IMR-90 (cell line): Measurements from ENCODE around the gene USH2A. TPM values are rescaled to one million over a fixed set of nuclear protein-coding genes. Genes with fewer than 3 reads are reported as not detected.

Experiments
- ATAC-seq: fragments of 200-7000 bp; cut with Tn5 transposase; 2 replicates; pipeline ENCODE4 v1.9.1; 2020; ENCODE audit warnings: low read depth, mild to moderate bottlenecking, moderate library complexity
- BruUV-seq: library from RNA; stranded (reverse); fragments of 400-500 nt; replicated peaks from 2 replicates; lab custom pipeline; 2021; lab: Mats Ljungman, UMichigan
- CTCF ChIA-PET: fragments of 300-600 bp; formaldehyde crosslinking; extraction: SDS; loops from one replicate; lab custom pipeline; 2021; ENCODE audit warnings: antibody characterized with exemption; lab: Yijun Ruan, JAX
- POLR2A ChIA-PET: fragments of 300-600 bp; sonication (Branson Sonifier 250); formaldehyde crosslinking; loops from one replicate; lab custom pipeline; 2022; ENCODE audit warnings: antibody characterized with exemption; ENCODE audit not compliant: unreplicated experiment; lab: Charles Lee
- DNase-seq: peaks from one replicate; pipeline ENCODE4 v3.0.0; 2013
- H2AFZ ChIP-seq: replicated peaks from 2 replicates; pipeline ENCODE3; 2013; ENCODE audit warnings: low read length, mild to moderate bottlenecking; ENCODE audit not compliant: poor library complexity
- H2AK5ac ChIP-seq: 2 replicates; pipeline ENCODE4 v1.6.1; 2013; ENCODE audit warnings: low read depth, low read length, inconsistent platforms
- H2AK9ac ChIP-seq: replicated peaks from 2 replicates; pipeline ENCODE3; 2013; ENCODE audit warnings: mild to moderate bottlenecking, low read depth, low read length, moderate library complexity; ENCODE audit not compliant: poor library complexity
- H2BK120ac ChIP-seq: 2 replicates; pipeline ENCODE4 v1.6.1; 2013; ENCODE audit warnings: low read depth, low read length, inconsistent platforms
- H2BK15ac ChIP-seq: 3 replicates; pipeline ENCODE4 v1.6.1; 2013; ENCODE audit warnings: low read depth, low read length, inconsistent platforms
- H2BK20ac ChIP-seq: 2 replicates; pipeline ENCODE4 v1.6.1; 2013; ENCODE audit warnings: low read depth, mild to moderate bottlenecking, inconsistent platforms, low read length, moderate library complexity
- H2BK5ac ChIP-seq: 2 replicates; pipeline ENCODE4 v1.6.1; 2013; ENCODE audit warnings: mild to moderate bottlenecking, low read depth, low read length, inconsistent platforms; ENCODE audit not compliant: poor library complexity, severe bottlenecking
- H3K14ac ChIP-seq: replicated peaks from 2 replicates; pipeline ENCODE4 v1.6.1; 2013; ENCODE audit warnings: low read depth, low read length, inconsistent platforms
- H3K18ac ChIP-seq: 2 replicates; pipeline ENCODE4 v1.6.1; 2013; ENCODE audit warnings: low read depth, low read length, control low read depth
- H3K23ac ChIP-seq: 2 replicates; pipeline ENCODE4 v1.6.1; 2013; ENCODE audit warnings: low read depth, low read length, inconsistent platforms
- H3K27ac ChIP-seq: 2 replicates; pipeline ENCODE4 v1.5.1; 2013; ENCODE audit warnings: mild to moderate bottlenecking, control low read depth, low read length; ENCODE audit not compliant: insufficient read depth
- H3K27me3 ChIP-seq: 2 replicates; pipeline ENCODE4 v1.6.1; 2013; ENCODE audit warnings: low read length; ENCODE audit not compliant: control insufficient read depth, insufficient read depth
- H3K36me3 ChIP-seq: 2 replicates; pipeline ENCODE4 v1.6.1; 2013; ENCODE audit warnings: low read length, mixed read lengths; ENCODE audit not compliant: control insufficient read depth, insufficient read depth
- H3K4ac ChIP-seq: 2 replicates; pipeline ENCODE4 v1.6.1; 2013; ENCODE audit warnings: low read depth, low read length, inconsistent platforms
- H3K4me1 ChIP-seq: 2 replicates; pipeline ENCODE4 v1.6.1; 2013; ENCODE audit warnings: low read length, mixed read lengths; ENCODE audit not compliant: control insufficient read depth, insufficient read depth
- H3K4me2 ChIP-seq: 2 replicates; pipeline ENCODE4 v1.6.1; 2013; ENCODE audit warnings: low read depth, mild to moderate bottlenecking, control low read depth, low read length, moderate library complexity
- H3K4me3 ChIP-seq: 2 replicates; pipeline ENCODE4 v1.5.1; 2013; ENCODE audit warnings: low read depth, mild to moderate bottlenecking, control low read depth, low read length, moderate library complexity; ENCODE audit not compliant: insufficient read depth
- H3K56ac ChIP-seq: 2 replicates; pipeline ENCODE4 v1.6.1; 2013; ENCODE audit warnings: low read length, inconsistent platforms; ENCODE audit not compliant: insufficient read depth; ENCODE audit errors: extremely low read depth
- H3K79me1 ChIP-seq, 2 experiments: 2 replicates each; pipeline ENCODE4 v1.6.1; 2013; ENCODE audit warnings: low read length in 2 of 2, inconsistent platforms in 1 of 2, low read depth in 1 of 2
- H3K9ac ChIP-seq: 2 replicates; pipeline ENCODE4 v1.6.1; 2013; ENCODE audit warnings: low read depth, low read length, control low read depth
- H3K9me1 ChIP-seq: 2 replicates; pipeline ENCODE4 v1.6.1; 2013; ENCODE audit warnings: low read length, inconsistent platforms; ENCODE audit not compliant: insufficient read depth
- H3K9me3 ChIP-seq: 2 replicates; pipeline ENCODE4 v1.6.1; 2013; ENCODE audit warnings: low read length; ENCODE audit not compliant: control insufficient read depth, insufficient read depth
- H4K20me1 ChIP-seq: 2 replicates; pipeline ENCODE4 v1.6.1; 2013; ENCODE audit warnings: low read length, inconsistent platforms; ENCODE audit not compliant: insufficient read depth
- H4K5ac ChIP-seq: 2 replicates; pipeline ENCODE4 v1.6.1; 2013; ENCODE audit warnings: mild to moderate bottlenecking, low read depth, low read length, control low read depth
- H4K8ac ChIP-seq, 2 experiments: 2 replicates each; pipeline ENCODE4 v1.6.1; 2013; ENCODE audit warnings: low read depth in 2 of 2, low read length in 2 of 2, control low read depth in 1 of 2, inconsistent platforms in 1 of 2
- H4K91ac ChIP-seq: 2 replicates; pipeline ENCODE4 v1.6.1; 2013; ENCODE audit warnings: low read depth, low read length, inconsistent platforms; ENCODE audit not compliant: insufficient read depth
- BHLHE40 ChIP-seq: fragments of 150-350 bp; IDR thresholded peaks from 2 replicates; pipeline ENCODE4 v1.6.1; 2016; ENCODE audit warnings: mild to moderate bottlenecking, low read depth, low read length
- CEBPB ChIP-seq: IDR thresholded peaks from 2 replicates; pipeline ENCODE4 v1.6.1; 2012; ENCODE audit warnings: low read depth, low read length, improper control_type of control experiment
- CHD1 ChIP-seq: IDR thresholded peaks from 2 replicates; pipeline ENCODE4 v1.6.1; 2012; ENCODE audit warnings: low read depth, low read length, improper control_type of control experiment
- ELK1 ChIP-seq: fragments of 150-350 bp; IDR thresholded peaks from 2 replicates; pipeline ENCODE4 v1.6.1; 2016; ENCODE audit warnings: low read depth, mild to moderate bottlenecking, low read length, moderate library complexity, borderline replicate concordance
- FOS ChIP-seq: fragments of 150-350 bp; IDR thresholded peaks from 2 replicates; pipeline ENCODE4 v1.6.1; 2016; ENCODE audit warnings: low read depth, low read length
- MAFK ChIP-seq: IDR thresholded peaks from 2 replicates; pipeline ENCODE4 v1.6.1; 2012; ENCODE audit warnings: low read depth, low read length, improper control_type of control experiment
- MAZ ChIP-seq: IDR thresholded peaks from 2 replicates; pipeline ENCODE4 v1.6.1; 2012; ENCODE audit warnings: low read depth, mild to moderate bottlenecking, low read length, improper control_type of control experiment, moderate library complexity, borderline replicate concordance
- MXI1 ChIP-seq: IDR thresholded peaks from 2 replicates; pipeline ENCODE4 v1.6.1; 2012; ENCODE audit warnings: low read depth, mild to moderate bottlenecking, low read length, moderate library complexity, borderline replicate concordance
- NFE2L2 ChIP-seq: fragments of 150-350 bp; IDR thresholded peaks from 2 replicates; pipeline ENCODE4 v1.6.1; 2016; ENCODE audit warnings: low read depth, mild to moderate bottlenecking, low read length
- POLR2A ChIP-seq: IDR thresholded peaks from 2 replicates; pipeline ENCODE4 v1.6.1; 2012; ENCODE audit warnings: mild to moderate bottlenecking, low read depth, low read length
- RAD21 ChIP-seq: IDR thresholded peaks from 2 replicates; pipeline ENCODE4 v1.6.1; 2012; ENCODE audit warnings: low read length, improper control_type of control experiment
- RCOR1 ChIP-seq: IDR thresholded peaks from 2 replicates; pipeline ENCODE4 v1.6.1; 2012; ENCODE audit warnings: mild to moderate bottlenecking, low read length, improper control_type of control experiment; ENCODE audit not compliant: insufficient replicate concordance
- RFX5 ChIP-seq: IDR thresholded peaks from 2 replicates; pipeline ENCODE4 v1.8.0; 2012; ENCODE audit warnings: low read depth, mild to moderate bottlenecking, low read length, moderate library complexity
- SMC3 ChIP-seq: fragments of 150-350 bp; IDR thresholded peaks from 2 replicates; pipeline ENCODE4 v1.6.1; 2016; ENCODE audit warnings: low read depth, mild to moderate bottlenecking, antibody characterized with exemption, low read length, moderate library complexity
- USF2 ChIP-seq: fragments of 150-350 bp; IDR thresholded peaks from 2 replicates; pipeline ENCODE4 v1.6.1; 2017; ENCODE audit warnings: mild to moderate bottlenecking, antibody characterized with exemption, low read length, low read depth
- WGBS, 2 experiments: methylation state at CpG; one replicate each; pipeline versions ENCODE4 v1.1.5 to v1.1.7; 2013; ENCODE audit warnings: missing lambda C conversion rate in 2 of 2; ENCODE audit not compliant: insufficient read length in 1 of 2; ENCODE audit errors: extremely low coverage in 2 of 2; 5-methylcytosine and 5-hydroxymethylcytosine counted together
- dilution Hi-C: fragments of 300-500 bp; cut with HindIII; formaldehyde crosslinking; loops from one replicate; pipeline ENCODE4 v1.14.3; 2018; ENCODE audit warnings: low sequenced_read_pairs; ENCODE audit not compliant: unreplicated experiment
- in situ Hi-C: fragments of 300-500 bp; cut with MboI; formaldehyde crosslinking; loops from 3 replicates; pipeline ENCODE4 v1.14.3; 2019; ENCODE audit warnings: low sequenced_read_pairs, inconsistent platforms, mixed read lengths
- intact Hi-C: fragments of 100-400 bp; cut with micrococcal nuclease; formaldehyde crosslinking; loops from 2 replicates; pipeline ENCODE4 v1.10.0; 2022
- polyA plus RNA-seq, 3 experiments: library from polyadenylated mRNA; depleted of rRNA; stranded (reverse); fragments of >200 nt; gene quantifications; 2 replicates each; pipeline ENCODE4 v1.2.3, GENCODE V29; 2012; ENCODE audit warnings: low replicate concordance in 1 of 3
- total RNA-seq: library from RNA; depleted of rRNA; stranded (reverse); fragments of >200 nt; gene quantifications from 2 replicates; pipeline ENCODE4 v1.2.3, GENCODE V29; 2012
- TF ChIP-seq, protein P1 (sequence below): conservative IDR thresholded peaks from 2 replicates; pipeline ENCODE4 v1.5.1; 2012; ENCODE audit warnings: mild to moderate bottlenecking, low read depth, low read length, improper control_type of control experiment

USH2A gene
- total and polyA plus RNA-seq, 2 of the 4 experiments (the other 2 are of a cell fraction) = under 0.01 to 0.02 TPM

- Histone ChIP-seq H3K14ac (no peak overlapping the region), H3K27ac (no peak overlapping the region), H4K20me1 (no peaks in the 10 kb centered on the region), H3K9me3 (no peaks in the 10 kb centered on the region), H3K23ac (no peak overlapping the region), H2AFZ (no peak overlapping the region), H3K56ac (no peak overlapping the region), H3K18ac (no peak overlapping the region), H3K27me3 (no peaks in the 10 kb centered on the region), H3K4ac (no peak overlapping the region), H3K79me1 (no peaks in the 10 kb centered on the region), H2AK5ac (no peak overlapping the region), H3K4me3 (no peak overlapping the region), H3K4me1 (no peaks in the 10 kb centered on the region), H3K4me2 (no peak overlapping the region), H2BK120ac (no peak overlapping the region), H4K91ac (no peak overlapping the region), H4K8ac (no peak overlapping the region), H3K36me3 (no peaks in the 10 kb centered on the region), H2BK20ac (no peak overlapping the region), H3K9ac (no peak overlapping the region), H3K9me1 (no peaks in the 10 kb centered on the region), H4K5ac (no peak overlapping the region), H2AK9ac (no peak overlapping the region), H2BK15ac (no peak overlapping the region), H2BK5ac (no peak overlapping the region)
- ATAC-seq (no peak), DNase-seq (no peak)
- CTCF ChIA-PET = interaction anchor here (0.6 kb wide), 1 partner anchor 171 kb away, joined by 4 read pairs; no protein-coding TSS in a partner anchor
- no TSS peak for BruUV-seq
- TF ChIP-seq SMC3 (no peak), MAZ (no peak), MXI1 (no peak), BHLHE40 (no peak), NFE2L2 (no peak), CEBPB (no peak), RFX5 (no peak), POLR2A (no peak), CHD1 (no peak), MAFK (no peak), USF2 (no peak), FOS (no peak), ELK1 (no peak), RAD21 (no peak), RCOR1 (no peak)
- TF ChIP-seq, protein P1, sequence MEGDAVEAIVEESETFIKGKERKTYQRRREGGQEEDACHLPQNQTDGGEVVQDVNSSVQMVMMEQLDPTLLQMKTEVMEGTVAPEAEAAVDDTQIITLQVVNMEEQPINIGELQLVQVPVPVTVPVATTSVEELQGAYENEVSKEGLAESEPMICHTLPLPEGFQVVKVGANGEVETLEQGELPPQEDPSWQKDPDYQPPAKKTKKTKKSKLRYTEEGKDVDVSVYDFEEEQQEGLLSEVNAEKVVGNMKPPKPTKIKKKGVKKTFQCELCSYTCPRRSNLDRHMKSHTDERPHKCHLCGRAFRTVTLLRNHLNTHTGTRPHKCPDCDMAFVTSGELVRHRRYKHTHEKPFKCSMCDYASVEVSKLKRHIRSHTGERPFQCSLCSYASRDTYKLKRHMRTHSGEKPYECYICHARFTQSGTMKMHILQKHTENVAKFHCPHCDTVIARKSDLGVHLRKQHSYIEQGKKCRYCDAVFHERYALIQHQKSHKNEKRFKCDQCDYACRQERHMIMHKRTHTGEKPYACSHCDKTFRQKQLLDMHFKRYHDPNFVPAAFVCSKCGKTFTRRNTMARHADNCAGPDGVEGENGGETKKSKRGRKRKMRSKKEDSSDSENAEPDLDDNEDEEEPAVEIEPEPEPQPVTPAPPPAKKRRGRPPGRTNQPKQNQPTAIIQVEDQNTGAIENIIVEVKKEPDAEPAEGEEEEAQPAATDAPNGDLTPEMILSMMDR = no peak
- dilution Hi-C loops (no loop called here), intact Hi-C loops (no loop called here), in situ Hi-C loops (no loop called here)
- POLR2A ChIA-PET = interaction anchor here (0.8 kb wide), 1 partner anchor 172 kb away, joined by 3 read pairs; no protein-coding TSS in a partner anchor
- no CpG with 5 or more reads among the region's 3 CpGs for WGBS, 2 experiments
These were observed 548.0 kb downstream of the USH2A start for GRCh38 chr1:215875236-215875635.
